ENCODE data around the gene RAP2C.

Gene RAP2C

GRCh38 chrX:132153166-132153565 is 66.1 kb downstream of the RAP2C start:
- TF ChIP-seq, protein P1, sequence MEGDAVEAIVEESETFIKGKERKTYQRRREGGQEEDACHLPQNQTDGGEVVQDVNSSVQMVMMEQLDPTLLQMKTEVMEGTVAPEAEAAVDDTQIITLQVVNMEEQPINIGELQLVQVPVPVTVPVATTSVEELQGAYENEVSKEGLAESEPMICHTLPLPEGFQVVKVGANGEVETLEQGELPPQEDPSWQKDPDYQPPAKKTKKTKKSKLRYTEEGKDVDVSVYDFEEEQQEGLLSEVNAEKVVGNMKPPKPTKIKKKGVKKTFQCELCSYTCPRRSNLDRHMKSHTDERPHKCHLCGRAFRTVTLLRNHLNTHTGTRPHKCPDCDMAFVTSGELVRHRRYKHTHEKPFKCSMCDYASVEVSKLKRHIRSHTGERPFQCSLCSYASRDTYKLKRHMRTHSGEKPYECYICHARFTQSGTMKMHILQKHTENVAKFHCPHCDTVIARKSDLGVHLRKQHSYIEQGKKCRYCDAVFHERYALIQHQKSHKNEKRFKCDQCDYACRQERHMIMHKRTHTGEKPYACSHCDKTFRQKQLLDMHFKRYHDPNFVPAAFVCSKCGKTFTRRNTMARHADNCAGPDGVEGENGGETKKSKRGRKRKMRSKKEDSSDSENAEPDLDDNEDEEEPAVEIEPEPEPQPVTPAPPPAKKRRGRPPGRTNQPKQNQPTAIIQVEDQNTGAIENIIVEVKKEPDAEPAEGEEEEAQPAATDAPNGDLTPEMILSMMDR (conservative IDR thresholded peaks at IDR 0.05) = no peak
- no peak overlapping the region for H3K27ac ChIP-seq
